ENCODE results near the gene MRGPRG. TPM values are rescaled to one million over a fixed set of nuclear protein-coding genes. Genes with fewer than 3 reads are reported as not detected.

Gene MRGPRG
- total and polyA plus RNA-seq, 2 donors from 2014 or later: not detected

Other genes with a start within 250 kb of the MRGPRG start
- gene NAP1L4, start 226.5 kb downstream of the MRGPRG start, total RNA-seq: 133 TPM
- gene NAP1L4, start 226.5 kb downstream of the MRGPRG start, polyA plus RNA-seq (ENCODE audit: insufficient read depth, low read depth, low replicate concordance): 120 TPM
- gene CARS1, start 161.4 kb downstream of the MRGPRG start, total RNA-seq: 49.5 TPM
- 26.5 TPM for gene CARS1, start 161.4 kb downstream of the MRGPRG start, polyA plus RNA-seq (ENCODE audit: insufficient read depth, low read depth, low replicate concordance)
- 63.0 TPM for gene OSBPL5, start 53.5 kb downstream of the MRGPRG start, total RNA-seq
- gene OSBPL5, start 53.5 kb downstream of the MRGPRG start, polyA plus RNA-seq (ENCODE audit: insufficient read depth, low read depth, low replicate concordance): 8.5 TPM
- gene MRGPRE, start 13.6 kb upstream of the MRGPRG start, total RNA-seq: 0.22 TPM
- gene MRGPRE, start 13.6 kb upstream of the MRGPRG start, polyA plus RNA-seq (ENCODE audit: insufficient read depth, low read depth, low replicate concordance): not detected
- gene ZNF195, start 160.3 kb upstream of the MRGPRG start, total RNA-seq: 25.3 TPM
- gene ZNF195, start 160.3 kb upstream of the MRGPRG start, polyA plus RNA-seq (ENCODE audit: insufficient read depth, low read depth, low replicate concordance): 12.9 TPM

All from kidney (tissue), 2 donors.